GM21381 (cell line): ENCODE data around the gene WASF2.

Experiments
- ATAC-seq: cut with Tn5 transposase; IDR thresholded peaks from one replicate; pipeline ENCODE4 v1.9.1; 2021; ENCODE audit warnings: mild to moderate bottlenecking, moderate library complexity; ENCODE audit not compliant: unreplicated experiment

The WASF2 gene

GRCh38 chr1:27358928-27359313 is 131.0 kb downstream of the WASF2 start:
- ATAC-seq: no peak

GRCh38 chr1:27358038-27358927 is 131.7 kb downstream of the WASF2 start:
- no peak for ATAC-seq

DNA sequence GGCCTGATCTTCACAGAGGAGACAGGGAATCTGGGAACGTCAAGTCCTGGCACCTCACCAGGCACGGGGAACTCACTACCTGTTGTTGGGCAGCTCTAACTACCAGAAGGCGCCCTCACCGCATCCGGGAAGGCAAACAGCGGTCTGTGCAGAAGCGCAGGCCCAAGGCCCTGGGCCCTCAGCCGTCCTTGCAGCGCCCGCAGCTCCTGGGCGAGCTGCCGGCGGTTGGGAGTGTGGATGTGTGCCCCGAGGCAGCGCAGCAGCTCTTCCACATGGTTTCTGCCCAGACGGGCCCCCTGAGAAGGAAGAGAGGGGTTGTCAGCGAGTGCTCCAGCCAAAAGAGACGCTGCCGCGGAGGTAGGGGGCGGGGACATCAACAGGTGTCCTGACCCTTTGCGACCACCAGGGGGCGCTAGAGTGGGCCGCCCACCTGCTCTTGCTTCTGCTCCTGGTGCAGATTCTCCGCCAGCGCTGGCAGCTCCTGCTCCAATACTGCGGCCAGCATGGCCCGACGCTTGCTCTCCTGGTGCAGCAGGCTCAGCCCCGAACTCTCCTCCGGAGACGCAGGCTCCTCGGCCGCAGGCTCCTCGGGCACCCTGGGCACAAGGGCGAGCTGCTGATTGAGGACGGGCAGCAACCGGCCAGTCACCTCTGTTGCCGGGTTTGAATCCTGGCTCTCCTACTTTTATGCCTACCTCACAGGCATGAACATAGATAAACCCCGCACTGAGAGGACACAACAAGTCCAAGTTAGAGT is 132.5 kb downstream of the WASF2 start:
- ATAC-seq: no peak

DNA sequence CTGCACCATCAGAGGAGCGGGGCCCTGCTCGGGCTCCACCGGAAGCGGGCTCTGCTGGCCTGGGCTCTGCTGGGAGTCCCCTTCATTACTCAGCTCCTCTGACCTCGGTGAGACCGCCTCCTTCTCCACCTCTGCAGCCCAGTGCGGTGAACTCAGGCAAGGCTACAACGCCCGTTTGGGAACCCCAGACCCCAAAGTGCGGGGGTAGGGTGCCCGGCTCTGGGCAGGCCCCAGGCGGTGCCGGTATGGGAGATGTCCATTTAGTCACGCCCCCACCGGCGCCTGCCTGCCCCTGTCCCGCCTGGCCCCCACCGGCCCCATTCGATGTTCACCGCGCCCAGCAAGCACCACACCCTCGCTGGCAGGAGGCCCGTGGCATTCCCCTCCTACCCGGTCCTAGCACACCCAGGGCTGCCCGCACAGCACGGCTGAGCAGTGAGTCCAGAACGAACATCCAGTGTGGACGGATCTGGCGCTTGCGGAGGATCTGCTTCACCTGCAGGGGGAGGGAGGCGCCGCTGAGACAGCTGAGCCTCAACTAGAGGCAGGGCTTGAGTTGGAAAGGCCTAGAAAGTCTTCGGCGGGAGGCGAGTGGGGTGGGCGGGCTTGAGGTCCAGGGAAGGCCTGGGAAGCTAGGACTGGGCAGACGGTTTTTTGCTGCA is 133.2 kb downstream of the WASF2 start:
- ATAC-seq: no peak

DNA sequence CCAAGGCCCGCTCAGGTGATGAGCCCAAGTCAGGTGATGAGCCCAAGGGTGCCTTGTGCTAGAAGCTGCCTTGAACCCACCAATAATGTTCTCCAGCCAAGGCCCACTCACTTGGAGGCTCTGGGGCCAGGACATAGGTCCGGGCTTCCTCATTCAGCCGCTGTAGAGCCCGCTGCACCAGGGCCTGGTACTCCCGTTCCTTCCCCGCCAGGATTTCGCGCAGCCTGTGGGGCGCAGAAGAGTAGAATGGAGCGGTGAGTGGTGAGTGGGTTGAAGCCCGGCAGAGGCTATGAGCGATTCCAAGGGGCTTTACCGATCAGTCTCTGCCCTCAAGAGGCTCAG is 133.7 kb downstream of the WASF2 start:
- ATAC-seq: no peak

GRCh38 chr1:27355683-27356082 is 134.3 kb downstream of the WASF2 start:
- ATAC-seq: no peak
